Measurements from ENCODE around the gene CMTM7. TPM values are rescaled to one million over a fixed set of nuclear protein-coding genes. Genes with fewer than 3 reads are reported as not detected.
A peak's percentile ranks its signal among the peaks of the same experiment; 100 is the strongest.

The CMTM7 gene
- total RNA-seq, 2 donors from 2014 or later: 8.0 to 10.2 TPM

DNA sequence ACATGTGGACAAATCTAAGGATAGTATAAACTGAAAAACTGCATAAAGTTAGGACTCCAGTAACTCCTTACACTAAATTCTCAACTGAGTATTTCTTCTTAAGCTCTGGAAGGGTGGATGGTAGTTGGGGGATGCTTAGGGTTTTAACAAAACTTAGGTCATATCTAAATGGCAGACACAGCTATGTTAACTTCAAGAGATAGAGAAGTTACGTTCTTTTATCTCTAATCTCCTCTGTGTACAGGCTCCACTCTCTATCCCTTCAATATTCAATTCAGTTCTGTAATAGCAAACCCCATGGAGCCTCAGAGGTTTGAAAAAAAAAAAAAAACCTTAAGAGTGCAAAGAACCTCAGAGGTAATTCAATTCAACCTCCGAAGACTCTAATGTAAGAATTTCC, 107.9 kb downstream of the CMTM7 start:
- intact Hi-C loops (cut with DNase I): no loop called here
- DNase-seq (no peak), ATAC-seq (no peak)

GRCh38 chr3:32500231-32500630, 108.6 kb downstream of the CMTM7 start:
- ATAC-seq: no peak
- DNase-seq: no peak
- intact Hi-C loops (cut with DNase I): no loop called here

DNA sequence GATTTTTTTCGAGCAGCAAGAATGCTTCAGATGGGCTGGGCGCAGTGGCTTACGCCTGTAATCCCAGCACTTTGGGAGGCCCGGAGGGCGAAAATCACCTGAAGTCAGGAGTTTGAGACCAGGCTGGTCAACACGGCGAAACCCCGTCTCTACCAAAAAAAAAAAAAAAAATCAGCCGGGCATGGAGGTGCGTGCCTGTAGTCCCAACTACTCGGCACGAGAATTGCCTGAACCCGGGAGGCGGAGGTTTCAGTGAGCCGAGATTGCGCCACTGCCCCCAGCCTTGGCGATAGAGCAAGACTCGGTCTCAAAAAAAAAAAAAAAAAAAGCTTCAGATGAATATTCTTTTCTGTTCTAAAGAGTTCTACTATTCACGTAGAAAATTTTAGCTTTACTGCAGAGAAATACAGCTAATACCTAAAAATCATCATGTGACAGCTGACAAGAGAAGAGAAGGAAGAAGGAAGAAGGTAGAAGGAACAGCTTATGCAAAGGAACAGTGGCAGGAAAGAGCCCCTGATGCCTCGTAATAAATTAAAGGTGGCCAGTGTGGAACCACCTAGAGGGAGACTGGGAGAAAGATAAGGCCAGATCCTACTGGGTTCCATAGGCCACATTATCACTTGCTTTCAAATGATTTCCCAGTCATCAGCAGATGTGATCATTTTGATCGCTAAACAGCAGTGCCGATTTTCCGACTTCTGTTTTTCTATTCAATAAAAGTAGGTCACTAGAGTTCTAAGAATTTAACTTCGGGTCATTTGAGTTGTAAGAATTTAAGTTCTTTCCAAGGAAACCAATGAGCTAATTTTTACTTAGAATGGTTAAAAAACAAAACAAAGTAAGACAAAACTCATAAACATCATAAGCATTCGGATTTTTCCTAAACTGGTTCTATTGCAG, 109.5 kb downstream of the CMTM7 start:
- peak; percentile 45 for DNase-seq
- no peak for ATAC-seq
- intact Hi-C loops (cut with DNase I): no loop called here

- ATAC-seq: no peak
- no peak for DNase-seq
- intact Hi-C loops (cut with DNase I): no loop called here
Measured at GRCh38 chr3:32501783-32502117, 110.1 kb downstream of the CMTM7 start.

DNA sequence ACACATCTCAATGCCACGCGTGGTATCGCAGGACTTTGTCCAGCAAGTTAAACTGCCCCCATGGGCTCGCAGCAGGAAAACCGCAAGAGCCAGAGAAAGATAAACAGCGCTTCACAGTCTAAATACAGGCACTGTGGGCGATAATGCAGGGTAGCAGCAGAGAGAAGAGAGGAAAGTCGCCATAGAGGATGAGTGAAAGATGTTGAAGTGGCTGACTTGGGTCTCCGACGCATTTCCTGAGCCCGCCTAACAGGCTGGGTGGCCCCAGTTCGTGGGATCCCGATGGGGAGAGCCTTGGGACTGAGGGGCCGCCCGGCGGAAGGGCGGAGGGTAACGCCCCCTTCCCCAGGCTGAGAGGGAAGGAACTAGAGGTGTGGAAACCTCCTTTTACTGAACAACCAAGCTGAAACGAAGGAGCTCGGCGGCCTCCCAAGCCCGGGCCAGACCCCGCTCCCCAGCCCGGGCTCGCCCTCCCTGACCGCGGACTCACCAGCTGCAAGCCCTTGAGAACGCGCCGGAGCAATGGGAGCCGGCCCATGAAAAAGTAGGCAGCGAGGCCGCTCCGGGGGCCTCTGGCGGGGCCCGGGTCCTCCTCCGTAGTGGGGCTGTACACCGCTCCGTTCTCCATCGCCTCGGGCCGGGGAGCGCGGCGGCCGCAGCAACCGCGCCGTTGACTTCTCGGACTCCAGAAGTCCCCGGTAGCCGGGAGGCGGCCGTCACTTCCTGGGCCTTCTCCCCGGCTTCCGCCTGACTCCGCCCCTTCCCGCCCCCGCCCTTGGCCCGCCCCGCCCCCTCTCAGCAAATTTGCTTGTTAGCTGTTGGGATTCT, 110.7 kb downstream of the CMTM7 start, which contains the start of gene CMTM6:
CMTM6 (minus strand) TSS at position 735 of the 828 bp plus-strand sequence; CDS start at position 628, 107 bp downstream.
- peak; percentile 87 for DNase-seq
- peak; percentile 96 for ATAC-seq
- intact Hi-C loops (cut with DNase I): no loop called here

GRCh38 chr3:32502946-32503286, 111.3 kb downstream of the CMTM7 start:
- no peak for DNase-seq
- ATAC-seq: peak in 1 of 2 donors; percentile 2
- intact Hi-C loops (cut with DNase I): no loop called here

Other genes starting within 250 kb of the CMTM7 start
- 1 to 10 TPM; 5.7 to 6.3 TPM for gene CMTM8, start 153.2 kb upstream of the CMTM7 start, total RNA-seq
- 10 to 100 TPM; 16.4 to 21.1 TPM for gene CMTM6, start 111.0 kb downstream of the CMTM7 start, total RNA-seq
- 10 to 100 TPM; 34.3 to 38.4 TPM for gene DYNC1LI1, start 179.0 kb downstream of the CMTM7 start, total RNA-seq